GM18858 (cell line): ENCODE data around the gene TRIM47.
"Not testable (repeated sequence)": the region's sequence is repeated elsewhere in the genome, so short reads cannot be mapped to it uniquely, and the experiment has no call there.

Experiments
- ATAC-seq: cut with Tn5 transposase; IDR thresholded peaks from one replicate; pipeline ENCODE4 v1.9.1; 2021; ENCODE audit not compliant: unreplicated experiment

Gene TRIM47

DNA sequence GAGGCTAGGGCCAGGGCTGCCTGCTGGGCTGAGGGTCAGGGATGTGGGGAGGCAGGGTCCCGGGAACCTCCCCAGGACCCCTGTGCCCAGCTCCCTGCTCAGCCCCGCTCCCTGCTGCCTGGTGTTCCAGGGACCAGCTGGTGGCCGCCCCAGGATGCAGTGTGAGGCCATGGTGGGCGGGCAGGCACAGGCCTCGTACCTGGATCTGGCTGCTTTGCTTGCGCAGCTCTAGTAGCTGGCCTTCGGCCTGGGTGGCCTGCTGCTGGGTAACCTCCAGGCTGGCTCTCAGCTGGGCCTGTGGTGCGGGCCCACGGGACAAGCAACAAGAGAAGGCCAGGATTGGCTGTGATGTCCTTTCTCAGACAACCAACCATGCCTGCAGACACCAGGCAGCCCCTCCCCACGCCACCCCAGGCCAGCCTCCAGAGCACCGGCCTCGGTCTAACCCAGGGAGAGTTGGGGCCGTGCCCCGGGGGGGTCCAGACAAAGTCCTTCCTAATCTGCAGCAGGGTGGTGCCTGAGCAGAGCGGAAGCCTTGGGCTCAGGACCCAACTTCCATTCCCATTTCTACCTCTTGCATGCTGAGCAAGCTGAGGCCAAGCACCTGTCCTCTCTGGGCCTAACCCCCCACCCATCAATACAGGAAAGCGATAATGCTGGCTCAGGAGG lies 14.3 kb upstream of the TRIM47 start:
- ATAC-seq: no peak

DNA sequence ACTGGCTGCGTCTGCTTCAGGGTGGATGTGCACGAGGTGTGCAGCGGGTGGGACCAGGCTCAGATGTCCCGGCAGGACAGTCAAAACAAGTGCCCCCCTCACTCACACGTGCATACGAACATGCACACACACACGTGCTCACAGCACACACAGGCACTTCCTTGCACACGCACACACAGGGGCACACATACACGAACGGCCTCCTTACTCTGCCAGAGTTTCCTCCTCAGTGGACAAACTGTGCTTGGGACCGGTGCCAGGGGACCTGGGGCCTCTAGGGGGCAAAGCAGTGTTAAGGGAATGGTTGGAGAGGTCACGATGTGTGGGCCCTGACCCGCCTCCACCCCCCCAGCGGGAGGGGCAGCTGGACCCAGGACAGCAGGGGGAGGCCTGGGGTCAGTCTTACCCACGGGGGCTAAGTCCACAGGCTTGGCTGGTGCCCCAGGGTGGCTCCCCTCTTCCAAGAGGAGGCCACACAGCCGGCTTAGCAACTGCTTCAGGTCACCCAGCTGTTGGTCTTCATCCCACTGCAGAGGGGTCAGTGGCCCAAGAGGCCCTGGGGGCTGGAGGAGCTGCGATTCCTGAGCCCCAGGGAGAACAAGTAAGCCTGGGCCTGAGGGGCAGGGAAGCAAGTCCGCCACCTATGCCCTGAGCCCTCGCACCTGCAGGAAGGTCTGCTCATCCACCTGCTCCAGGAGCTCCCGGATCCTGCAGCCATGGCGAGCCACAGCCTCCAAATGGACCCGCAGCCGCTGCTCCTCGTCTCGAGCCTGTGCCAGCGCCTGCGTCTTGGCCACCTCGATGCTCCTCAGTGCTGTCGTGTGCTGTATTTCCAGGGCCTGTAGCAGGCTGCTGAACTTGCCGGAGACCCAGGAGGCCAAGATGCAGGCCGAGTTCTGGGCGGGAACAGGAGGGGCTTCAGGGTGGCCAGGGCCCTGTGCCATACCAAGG lies 13.5 kb upstream of the TRIM47 start:
- ATAC-seq: no peak

DNA sequence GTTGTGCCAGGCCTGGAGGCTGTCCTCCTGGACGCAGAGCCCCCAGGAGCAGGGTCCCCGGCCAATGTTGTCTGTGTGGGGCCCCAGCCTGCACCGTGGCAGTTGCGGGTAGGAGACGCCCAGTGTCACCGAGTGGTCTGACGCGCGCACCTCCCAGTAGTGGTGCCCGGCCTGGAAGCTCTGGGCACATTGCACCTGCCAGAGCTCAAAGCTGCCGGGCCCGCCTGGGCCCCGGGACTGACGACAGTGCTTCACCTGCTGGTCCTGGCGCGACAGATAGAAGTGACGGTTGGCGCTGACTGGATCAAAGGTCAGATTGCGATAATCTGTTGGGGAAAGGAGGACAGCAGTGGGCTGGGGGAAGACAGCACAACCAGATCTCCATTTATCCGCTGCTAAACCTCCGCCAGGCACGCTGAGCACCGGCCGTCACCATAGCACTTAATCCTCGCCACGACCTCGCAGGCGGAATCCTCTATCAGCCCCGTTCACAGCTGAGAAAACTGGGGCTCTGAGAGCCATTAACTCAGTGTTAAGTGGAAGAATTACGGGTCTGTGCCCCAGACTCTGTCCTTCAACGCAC lies 12.7 kb upstream of the TRIM47 start:
- ATAC-seq: no peak

DNA sequence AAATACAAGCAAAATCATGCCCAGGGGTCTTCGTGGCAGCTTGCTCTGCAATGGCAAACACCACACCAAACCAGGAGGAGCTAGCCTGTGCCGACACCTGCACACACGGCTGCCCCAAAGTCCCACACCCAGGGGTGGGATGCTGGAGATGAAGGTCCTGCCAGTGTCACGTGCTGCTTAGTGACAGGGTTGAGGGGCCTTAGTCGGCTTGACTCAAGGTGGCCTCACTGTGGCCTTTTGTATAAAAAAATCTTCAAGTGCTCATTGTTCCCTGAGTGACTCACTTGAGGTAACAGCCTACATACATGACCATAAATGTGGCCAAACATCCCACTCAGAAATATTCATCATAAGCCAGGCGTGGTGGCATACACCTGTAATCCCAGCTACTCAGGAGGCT lies 11.1 kb upstream of the TRIM47 start:
- ATAC-seq: no peak

DNA sequence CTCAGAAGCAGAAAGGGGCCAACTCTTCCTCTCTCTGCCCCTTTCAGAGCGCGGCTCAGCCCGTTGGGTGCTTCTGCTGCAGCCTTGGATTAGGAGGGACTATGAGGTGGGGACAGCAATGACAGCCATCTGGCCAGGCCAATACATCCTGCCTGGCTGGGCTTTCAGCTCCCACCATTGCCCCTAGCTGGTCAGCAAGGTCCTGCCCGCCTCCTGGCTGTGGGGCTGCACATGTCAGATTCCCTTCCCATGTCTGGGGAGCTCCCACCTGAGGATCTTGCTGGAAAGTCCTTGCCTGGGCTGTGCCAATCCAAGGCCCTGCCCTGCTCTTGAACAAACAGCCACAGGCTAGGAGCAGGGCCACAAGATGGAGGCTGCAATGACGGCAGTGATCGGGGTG lies 10.1 kb upstream of the TRIM47 start:
- no peak for ATAC-seq

DNA sequence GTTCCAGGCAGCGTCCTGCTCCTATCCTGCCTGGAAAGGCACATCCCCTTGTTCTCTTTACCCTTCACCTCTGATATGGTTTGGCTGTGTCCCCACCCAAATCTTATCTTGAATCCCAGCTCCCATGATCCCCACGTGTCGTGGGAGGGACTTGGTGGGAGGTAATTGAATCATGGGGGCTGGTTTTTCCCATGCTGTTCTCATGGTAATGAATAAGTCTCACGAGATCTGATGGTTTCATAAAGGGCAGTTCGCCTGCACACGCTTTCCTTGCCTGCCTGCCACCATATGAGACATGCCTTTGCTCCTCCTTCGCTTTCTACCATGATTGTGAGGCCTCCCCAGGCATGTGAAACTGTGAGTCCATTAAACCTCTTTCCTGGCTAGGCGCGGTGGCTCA lies 7.5 kb upstream of the TRIM47 start:
- not testable (repeated sequence) for ATAC-seq

DNA sequence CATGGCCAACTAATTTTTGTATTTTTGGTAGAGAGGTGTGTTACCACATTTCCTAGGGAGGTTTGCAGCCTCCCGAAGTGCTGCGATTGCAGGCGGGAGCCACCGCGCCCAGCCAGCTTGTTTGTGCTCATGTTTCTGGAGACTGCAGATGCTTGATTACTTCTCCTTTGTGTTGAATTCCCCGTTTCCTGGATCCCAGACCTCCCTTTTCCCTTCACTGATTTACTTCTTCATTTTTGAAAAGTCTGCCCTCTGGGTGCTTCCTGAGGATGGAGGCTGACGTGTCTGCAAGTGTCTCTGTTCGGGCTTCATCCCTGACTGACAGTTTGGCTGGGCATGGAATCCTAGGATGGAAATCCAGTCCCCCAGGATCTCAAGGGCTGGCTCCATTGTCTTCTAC lies 7.0 kb upstream of the TRIM47 start:
- no peak for ATAC-seq

DNA sequence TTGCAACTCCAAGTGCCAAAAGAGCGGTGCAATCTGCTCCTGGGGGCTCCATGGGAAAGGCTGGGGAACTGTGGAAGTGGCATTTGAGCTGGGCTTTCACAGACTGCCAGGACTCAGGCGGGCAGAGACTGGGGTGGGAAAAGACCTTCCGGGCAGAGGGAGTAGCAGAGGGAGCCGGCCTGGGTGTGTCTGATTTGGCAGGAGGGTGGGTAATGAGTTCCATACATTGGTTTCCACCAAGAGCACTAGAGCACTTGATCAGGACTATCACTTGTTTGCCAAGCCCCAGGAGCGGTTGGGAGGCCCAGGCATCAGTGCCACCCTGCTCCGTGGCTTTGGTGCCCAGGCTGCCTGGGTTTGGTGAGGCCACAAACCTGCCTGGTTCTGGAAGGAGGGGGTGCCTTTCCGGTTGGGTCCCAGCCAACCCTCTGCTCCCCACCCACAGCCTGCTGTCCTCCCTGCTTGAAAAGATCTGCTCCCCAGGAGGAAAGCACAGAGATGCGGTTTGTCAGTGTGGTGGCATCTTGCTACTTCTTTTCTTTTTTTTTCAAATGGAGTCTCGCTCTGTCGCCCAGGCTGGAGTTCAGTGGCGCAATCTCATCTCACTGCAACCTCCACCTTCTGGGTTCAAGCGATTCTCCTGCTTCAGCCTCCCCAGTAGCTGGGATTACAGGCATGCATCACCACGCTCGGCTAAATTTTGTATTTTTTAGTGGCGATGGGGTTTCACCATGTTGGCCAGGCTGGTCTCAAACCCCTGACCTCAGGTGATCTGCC lies 3.5 kb upstream of the TRIM47 start:
- no peak for ATAC-seq

DNA sequence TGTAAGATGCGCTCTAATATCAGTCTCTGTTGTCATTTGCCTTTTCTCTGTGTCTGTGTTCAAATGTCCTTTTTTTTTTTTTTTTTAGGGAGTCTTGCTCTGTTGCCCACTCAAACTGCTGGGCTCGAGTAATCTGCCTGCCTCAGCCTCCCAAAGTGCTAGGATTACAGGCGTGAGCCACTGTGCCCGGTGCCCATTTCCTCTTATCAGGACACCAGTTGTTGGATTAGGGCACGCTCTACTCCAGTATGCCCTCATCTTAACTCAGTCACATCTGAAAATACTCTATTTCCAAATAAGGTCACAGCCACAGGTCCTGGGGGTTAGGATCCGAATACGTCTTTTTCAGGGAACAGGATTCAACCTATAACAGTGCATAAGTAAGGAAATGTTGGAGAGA lies 1.9 kb upstream of the TRIM47 start:
- ATAC-seq: no peak

DNA sequence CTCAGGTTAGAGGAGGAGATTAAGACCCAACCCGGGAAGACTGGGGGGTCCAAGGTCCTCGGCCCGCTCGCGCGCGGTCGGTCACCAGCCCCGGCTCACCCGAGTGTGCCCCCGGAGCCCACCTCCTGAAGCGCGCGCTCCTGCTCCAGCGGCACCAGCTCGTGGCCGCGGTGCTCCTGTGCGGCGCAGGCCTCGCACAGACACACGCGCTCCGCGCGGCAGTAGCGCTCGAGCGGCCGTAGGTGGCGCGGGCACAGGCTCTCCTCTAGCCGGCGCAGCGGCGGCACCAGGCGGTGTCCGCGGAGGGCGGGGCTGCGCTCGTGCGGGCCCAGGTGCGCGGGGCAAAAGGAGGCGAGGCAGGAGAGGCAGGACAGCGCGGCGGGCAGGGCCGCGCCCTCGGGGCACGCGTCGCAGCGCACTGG lies 618 bp downstream of the TRIM47 start:
- no peak for ATAC-seq

DNA sequence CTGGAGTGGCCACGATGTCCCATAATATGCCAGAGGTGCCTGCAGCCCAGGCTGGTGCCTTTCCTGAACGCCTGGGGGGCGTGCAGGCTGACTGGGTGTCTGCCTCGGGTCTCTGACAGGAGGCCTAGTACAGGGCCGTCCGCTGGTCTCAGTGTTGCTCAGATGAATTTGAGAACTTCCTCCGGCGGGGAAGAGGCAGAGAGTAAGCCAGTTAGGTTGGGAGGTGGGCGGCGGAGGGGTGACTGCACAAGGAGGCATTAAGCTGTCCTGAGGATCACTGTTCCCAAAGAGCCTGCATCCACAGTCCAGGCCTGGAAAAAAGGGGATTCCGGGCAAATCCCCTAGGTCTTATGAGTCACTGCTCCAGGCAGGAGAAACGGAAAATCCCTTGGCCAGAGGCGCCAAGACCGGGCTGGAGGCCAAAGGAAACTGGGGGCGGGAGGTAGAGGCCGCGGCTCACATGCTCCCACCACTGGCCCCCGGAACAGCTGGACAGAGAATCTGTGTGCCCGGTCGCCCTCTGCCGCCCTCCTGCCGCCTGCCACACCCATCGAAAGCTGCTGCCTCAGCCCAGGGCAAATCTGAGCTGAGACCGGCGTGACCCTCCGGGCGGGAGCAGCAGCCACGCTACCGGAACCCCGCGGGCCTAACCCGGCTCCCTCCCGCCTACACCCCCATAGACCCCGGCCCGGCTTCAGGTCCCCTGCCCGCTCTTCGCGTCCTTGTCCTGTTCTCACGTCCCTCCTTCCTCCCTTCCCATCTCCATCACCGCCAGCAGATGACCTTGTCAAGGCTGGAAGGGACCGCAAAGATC lies 1.2 kb downstream of the TRIM47 start:
- ATAC-seq: no peak

DNA sequence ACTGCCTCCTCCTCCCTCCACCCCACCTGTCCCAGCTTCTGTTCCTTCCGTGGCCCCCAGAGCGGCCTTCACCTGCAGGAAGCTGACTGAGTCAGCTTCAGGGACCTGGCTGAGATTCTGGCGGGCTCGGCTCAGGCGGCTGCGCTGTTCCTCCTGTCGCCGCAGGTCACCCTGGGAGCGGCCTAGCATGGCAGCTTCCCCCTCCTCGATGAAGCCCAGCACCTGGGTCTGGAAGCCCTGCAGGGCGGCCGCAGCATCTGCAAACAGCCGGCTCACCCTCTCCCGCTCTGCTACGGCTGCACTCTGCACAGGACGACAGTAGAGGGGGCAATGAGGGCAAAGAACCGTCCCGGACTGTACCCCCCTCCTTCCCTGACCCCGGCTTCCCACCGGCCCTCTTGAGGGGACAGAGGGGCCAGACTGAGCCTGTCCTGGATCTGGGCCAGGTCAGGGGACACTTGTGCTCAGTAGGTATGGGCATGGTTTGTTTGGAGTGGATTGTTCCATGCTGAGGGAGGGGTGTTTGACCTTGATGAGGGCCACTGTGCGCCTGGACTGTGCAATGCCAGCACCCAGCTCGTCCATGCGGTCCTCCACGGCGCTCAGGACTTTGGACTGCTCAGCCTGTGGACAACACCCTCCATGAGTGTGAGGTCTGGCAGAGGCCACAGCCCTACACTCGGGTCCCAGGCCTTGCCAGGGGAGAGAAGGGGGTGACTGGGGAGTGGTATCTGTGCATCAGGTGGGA lies 2.0 kb downstream of the TRIM47 start:
- no peak for ATAC-seq

DNA sequence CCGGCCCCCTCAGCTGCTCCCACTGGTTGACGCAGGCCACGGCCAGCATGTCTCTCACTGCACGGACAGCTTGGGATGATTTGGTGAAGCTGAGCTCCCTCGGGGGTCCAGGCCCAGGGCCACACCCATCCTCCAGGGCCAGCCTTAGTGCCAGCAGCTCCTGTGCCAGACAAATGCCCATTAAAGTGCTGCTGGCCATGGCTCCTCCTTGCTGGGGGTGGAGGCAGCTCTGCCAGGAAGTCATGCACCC lies 2.5 kb downstream of the TRIM47 start:
- ATAC-seq: no peak

DNA sequence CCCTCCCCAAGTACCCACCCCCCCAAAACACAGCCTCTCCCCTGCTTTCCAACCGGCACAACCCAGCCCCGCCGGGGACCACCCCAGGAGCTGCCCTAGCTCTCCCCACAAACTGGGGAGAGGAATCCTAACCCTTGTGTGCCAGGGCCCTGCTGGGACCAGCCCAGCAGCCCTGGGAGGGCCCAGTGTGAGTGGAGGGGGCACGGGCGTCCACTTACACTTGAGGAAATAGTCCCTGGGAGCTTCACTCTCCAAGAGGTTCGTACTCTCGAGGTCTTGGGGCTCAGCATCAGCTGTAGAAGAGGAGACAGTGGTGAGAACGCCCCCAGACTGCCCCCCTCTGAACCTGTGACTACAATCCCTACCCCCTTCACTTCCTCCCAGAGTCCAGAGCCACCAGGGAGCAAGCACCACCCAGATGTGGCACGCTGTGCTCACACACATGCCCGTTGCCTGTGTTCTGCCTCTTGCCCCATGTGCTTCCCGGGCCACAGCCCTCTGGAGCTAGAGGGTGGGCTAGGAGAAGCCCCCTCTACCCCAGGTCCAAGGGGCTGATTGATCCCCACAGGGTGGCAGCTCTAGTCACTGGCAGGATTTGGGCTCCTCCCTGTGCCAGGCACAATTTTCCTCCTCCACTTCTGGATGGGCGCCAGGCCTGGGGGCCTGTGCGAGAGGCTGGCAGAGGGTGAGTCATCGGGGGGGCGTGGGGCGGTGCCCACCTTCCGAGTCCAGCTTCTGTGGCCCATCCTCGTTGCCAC lies 3.0 kb downstream of the TRIM47 start:
- ATAC-seq: no peak

DNA sequence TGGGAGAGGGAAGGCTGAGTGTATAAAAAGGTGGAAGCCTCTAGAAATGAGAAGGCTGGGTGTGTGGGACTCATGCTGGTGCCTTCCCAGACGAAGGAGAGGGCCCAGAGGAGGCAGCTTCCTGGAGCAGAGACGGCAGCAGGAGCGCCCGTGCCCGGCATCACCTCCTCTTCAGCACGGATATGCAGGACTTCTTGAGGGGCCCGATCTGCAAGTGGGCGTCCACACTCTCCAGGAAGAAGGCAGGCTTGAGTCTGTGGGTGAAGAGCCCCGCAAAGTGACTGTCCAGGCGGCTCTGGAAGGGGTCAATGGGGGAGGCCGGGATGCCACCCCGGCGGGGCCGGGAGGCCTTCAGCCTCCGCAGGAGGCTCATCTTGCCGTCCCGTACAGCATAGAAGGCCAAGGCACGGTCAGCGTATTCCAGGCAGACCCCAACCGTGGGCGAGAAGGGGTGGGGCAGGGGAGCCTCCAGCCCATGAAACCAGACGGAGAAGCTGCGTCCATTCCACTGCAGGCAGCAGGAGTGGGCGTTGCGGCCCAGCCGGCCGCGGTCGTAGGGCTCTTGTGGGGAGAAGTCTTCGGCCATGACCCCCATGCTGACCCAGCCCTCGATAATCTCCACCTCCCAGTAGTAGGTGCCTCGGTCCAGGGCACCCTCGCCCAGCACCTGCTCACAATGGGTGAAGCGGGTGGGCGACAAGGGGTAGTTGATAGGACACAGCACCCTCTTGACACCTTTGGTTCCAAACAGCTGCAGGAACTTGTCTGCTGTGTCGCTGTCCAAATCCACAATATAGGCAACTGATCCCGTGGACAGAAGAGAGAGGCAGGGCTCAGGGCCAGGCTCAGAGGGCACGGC lies 3.8 kb downstream of the TRIM47 start:
- no peak for ATAC-seq

DNA sequence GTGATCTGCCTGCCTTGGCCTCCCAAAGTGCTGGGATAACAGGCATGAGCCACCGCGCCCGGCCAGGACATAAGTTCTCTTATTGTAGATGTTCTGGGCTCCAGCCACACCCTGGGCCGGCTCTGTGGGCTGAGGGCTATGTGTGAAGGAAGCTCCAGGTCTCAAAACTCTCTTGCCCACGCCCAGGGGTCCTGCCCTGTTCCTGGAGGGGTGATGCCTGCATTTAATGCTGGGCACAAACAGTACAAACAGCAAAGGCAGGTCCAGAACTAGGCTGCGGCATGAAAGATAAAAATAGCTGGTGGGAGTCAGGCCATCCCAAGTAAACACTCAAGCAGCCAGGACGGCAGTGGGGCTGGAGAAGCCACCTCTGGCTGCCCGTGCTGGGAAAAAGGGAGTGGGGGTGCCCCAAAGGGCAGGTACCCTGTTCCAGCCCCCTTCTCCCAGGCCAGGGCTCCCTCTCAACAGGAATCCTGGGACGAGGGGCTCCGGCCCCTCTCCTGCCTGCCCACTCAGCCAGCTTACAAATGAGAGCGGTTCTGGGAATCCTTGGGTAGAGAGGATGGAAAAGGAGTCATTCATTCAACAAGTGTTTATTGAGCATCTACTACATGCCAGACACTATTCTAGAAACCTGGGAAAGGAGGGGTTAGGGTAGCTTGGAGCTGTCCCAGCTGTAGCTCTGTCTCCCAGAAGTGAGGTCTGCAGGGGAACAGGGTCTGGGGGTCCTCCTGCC lies 4.6 kb downstream of the TRIM47 start:
- ATAC-seq: no peak

DNA sequence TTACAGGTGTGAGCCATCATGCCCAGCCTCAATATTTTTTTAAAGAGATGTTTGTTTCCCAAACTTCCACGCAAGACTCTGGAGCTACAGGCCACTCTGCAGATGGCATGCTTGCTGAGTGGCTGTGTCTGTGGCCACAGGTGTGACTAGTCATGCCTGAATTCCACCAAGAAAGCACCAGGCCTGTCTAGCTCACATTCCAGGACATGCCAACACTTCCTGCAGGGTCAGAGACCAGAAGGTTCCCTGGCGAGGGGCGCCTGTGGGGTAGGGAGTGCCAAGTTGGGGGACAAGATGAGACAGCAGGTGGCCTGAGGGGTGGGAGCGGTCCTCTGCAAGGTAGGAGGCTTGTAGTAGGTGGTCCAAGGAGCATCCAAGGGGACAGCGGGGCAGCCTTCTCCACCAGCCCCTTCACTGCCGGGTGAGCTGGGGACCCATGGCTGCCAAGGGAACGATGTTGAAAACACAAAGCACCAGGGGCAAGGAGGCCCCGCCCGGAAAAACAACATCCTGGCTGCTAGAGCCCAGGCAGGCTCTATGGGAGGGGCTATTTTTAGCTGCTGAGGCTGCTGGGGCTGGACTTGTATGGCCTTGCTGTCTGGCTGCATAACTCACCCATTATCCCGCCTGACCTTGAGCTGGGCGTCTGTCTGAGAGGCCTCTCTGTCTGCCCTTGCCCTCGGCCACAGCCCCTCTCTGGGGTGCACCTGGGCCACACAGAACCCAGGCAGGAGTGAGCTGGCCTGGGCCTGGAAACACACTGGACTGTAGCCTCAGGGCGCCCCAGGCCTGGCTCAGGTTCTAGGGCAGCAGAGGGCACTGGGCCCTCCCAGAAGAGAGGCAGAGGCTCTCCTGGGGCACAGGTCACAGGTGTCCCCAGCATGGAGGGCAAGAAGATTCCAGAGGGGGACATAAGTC lies 5.7 kb downstream of the TRIM47 start:
- no peak for ATAC-seq
